ENCODE data around the gene EPG5. TPM values are rescaled to one million over a fixed set of nuclear protein-coding genes. Genes with fewer than 3 reads are reported as not detected.
"Not testable (repeated sequence)": the region's sequence is repeated elsewhere in the genome, so short reads cannot be mapped to it uniquely, and the experiment has no call there.

The EPG5 gene
- total RNA-seq, 1 experiment from 2014 or later = 12.9 TPM

- in situ Hi-C loops (cut with HindIII; ENCODE audit: low pct_unique_long_range_greater_than_20kb, low sequenced_read_pairs) = no loop called here
- intact Hi-C loops (cut with micrococcal nuclease; ENCODE audit: unreplicated experiment) = no loop called here
- no peaks in the 10 kb centered on the region for H3K9me3 ChIP-seq (ENCODE audit: control insufficient read depth, insufficient read depth, low read depth, low read length)
- H3K4me3 ChIP-seq (ENCODE audit: low read depth in 2 of 2, low read length in 2 of 2) = no peak overlapping the region
- no peak overlapping the region for H3K27ac ChIP-seq (ENCODE audit: low read length)
- no TSS peak for BruUV-seq (replicated peaks)
- H3K36me3 ChIP-seq (ENCODE audit: control insufficient read depth, insufficient read depth, low read length) = no peaks in the 10 kb centered on the region
- 0 out of 2 replicates have a peak, but pooled peaks have one; percentile 65 for ATAC-seq
- TF ChIP-seq, protein P1, sequence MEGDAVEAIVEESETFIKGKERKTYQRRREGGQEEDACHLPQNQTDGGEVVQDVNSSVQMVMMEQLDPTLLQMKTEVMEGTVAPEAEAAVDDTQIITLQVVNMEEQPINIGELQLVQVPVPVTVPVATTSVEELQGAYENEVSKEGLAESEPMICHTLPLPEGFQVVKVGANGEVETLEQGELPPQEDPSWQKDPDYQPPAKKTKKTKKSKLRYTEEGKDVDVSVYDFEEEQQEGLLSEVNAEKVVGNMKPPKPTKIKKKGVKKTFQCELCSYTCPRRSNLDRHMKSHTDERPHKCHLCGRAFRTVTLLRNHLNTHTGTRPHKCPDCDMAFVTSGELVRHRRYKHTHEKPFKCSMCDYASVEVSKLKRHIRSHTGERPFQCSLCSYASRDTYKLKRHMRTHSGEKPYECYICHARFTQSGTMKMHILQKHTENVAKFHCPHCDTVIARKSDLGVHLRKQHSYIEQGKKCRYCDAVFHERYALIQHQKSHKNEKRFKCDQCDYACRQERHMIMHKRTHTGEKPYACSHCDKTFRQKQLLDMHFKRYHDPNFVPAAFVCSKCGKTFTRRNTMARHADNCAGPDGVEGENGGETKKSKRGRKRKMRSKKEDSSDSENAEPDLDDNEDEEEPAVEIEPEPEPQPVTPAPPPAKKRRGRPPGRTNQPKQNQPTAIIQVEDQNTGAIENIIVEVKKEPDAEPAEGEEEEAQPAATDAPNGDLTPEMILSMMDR (IDR thresholded peaks at IDR 0.05) = no peak
- no peak for TF ChIP-seq SIN3A (IDR thresholded peaks at IDR 0.05; ENCODE audit: borderline replicate concordance, insufficient read depth, low read depth, low read length)
- TF ChIP-seq TCF7L2 (IDR thresholded peaks at IDR 0.05; ENCODE audit: low read depth, low read length) = no peak
- TF ChIP-seq REST (IDR thresholded peaks at IDR 0.05; ENCODE audit: insufficient read depth in 1 of 2, low read depth in 2 of 2, low read length in 1 of 2) = no peak
- TF ChIP-seq POLR2AphosphoS5 (IDR thresholded peaks at IDR 0.05; ENCODE audit: low read depth, low read length) = no peak
- ChIA-PET CTCF (no interaction called here), POLR2A (no interaction called here)
- no peak for DNase-seq (ENCODE audit: low read depth, low spot score)
- H3K27me3 ChIP-seq (ENCODE audit: control insufficient read depth, insufficient read depth, low read length) = no peaks in the 10 kb centered on the region
- H3K4me1 ChIP-seq (ENCODE audit: control insufficient read depth, insufficient read depth, low read length) = no peaks in the 10 kb centered on the region
These were observed 117.1 kb downstream of the EPG5 start for GRCh38 chr18:45850021-45850420.

GRCh38 chr18:45849529-45849928 lies 117.6 kb downstream of the EPG5 start:
- Histone ChIP-seq H3K27ac (ENCODE audit: low read length) (no peak overlapping the region), H3K4me3 (ENCODE audit: low read depth in 2 of 2, low read length in 2 of 2) (no peak overlapping the region), H3K27me3 (ENCODE audit: control insufficient read depth, insufficient read depth, low read length) (no peaks in the 10 kb centered on the region), H3K4me1 (ENCODE audit: control insufficient read depth, insufficient read depth, low read length) (no peaks in the 10 kb centered on the region), H3K36me3 (ENCODE audit: control insufficient read depth, insufficient read depth, low read length) (no peaks in the 10 kb centered on the region), H3K9me3 (ENCODE audit: control insufficient read depth, insufficient read depth, low read depth, low read length) (no peaks in the 10 kb centered on the region)
- intact Hi-C loops (cut with micrococcal nuclease; ENCODE audit: unreplicated experiment) = no loop called here
- no peak for DNase-seq (ENCODE audit: low read depth, low spot score)
- ChIA-PET POLR2A (no interaction called here), CTCF (no interaction called here)
- BruUV-seq (replicated peaks) = no TSS peak
- ATAC-seq = no peak
- in situ Hi-C loops (cut with HindIII; ENCODE audit: low pct_unique_long_range_greater_than_20kb, low sequenced_read_pairs) = no loop called here
- TF ChIP-seq REST (IDR thresholded peaks at IDR 0.05; ENCODE audit: insufficient read depth in 1 of 2, low read depth in 2 of 2, low read length in 1 of 2) (no peak), TCF7L2 (IDR thresholded peaks at IDR 0.05; ENCODE audit: low read depth, low read length) (no peak)
- TF ChIP-seq, protein P1 (IDR thresholded peaks at IDR 0.05) = no peak

- POLR2A ChIA-PET; CTCF ChIA-PET; H3K27ac ChIP-seq (ENCODE audit: low read length); H3K9me3 ChIP-seq (ENCODE audit: control insufficient read depth, insufficient read depth, low read depth, low read length); DNase-seq (ENCODE audit: low read depth, low spot score); intact Hi-C loops (cut with micrococcal nuclease; ENCODE audit: unreplicated experiment); in situ Hi-C loops (cut with HindIII; ENCODE audit: low pct_unique_long_range_greater_than_20kb, low sequenced_read_pairs); BruUV-seq (replicated peaks); H3K27me3 ChIP-seq (ENCODE audit: control insufficient read depth, insufficient read depth, low read length); H3K4me1 ChIP-seq (ENCODE audit: control insufficient read depth, insufficient read depth, low read length); H3K4me3 ChIP-seq (ENCODE audit: low read depth in 2 of 2, low read length in 2 of 2); ATAC-seq; H3K36me3 ChIP-seq (ENCODE audit: control insufficient read depth, insufficient read depth, low read length): not testable (repeated sequence)
These were observed 118.5 kb downstream of the EPG5 start for GRCh38 chr18:45848643-45849042.

Data from Panc1 (cell line).